GM23338 (cell line): ENCODE measurements around the gene MEGF6. TPM values are rescaled to one million over a fixed set of nuclear protein-coding genes. Genes with fewer than 3 reads are reported as not detected.
A peak's percentile ranks its signal among the peaks of the same experiment; 100 is the strongest.

ENCODE experiments used
- ATAC-seq: fragments of 200-7000 bp; cut with Tn5 transposase; 3 replicates; pipeline ENCODE4 v1.9.1; 2020
- DNase-seq: peaks from one replicate; pipeline ENCODE4 v3.0.0-alpha.2; 2015; ENCODE audit warnings: low spot score
- H2AFZ ChIP-seq: fragments of 200-600 bp; sonication (generic); 2 replicates; pipeline ENCODE4 v1.8.0; 2016; ENCODE audit warnings: antibody characterized with exemption, mild to moderate bottlenecking, moderate library complexity
- H3F3A ChIP-seq: fragments of 200-600 bp; sonication (generic); replicated peaks from 2 replicates; pipeline ENCODE4 v1.8.0; 2017; ENCODE audit warnings: antibody characterized with exemption, mixed run types, low read depth
- H3K27ac ChIP-seq: fragments of 200-600 bp; sonication (generic); 2 replicates; pipeline ENCODE4 v1.6.1; 2016; ENCODE audit warnings: low read depth
- H3K27me3 ChIP-seq: fragments of 200-600 bp; sonication (generic); 2 replicates; pipeline ENCODE4 v1.8.0; 2016; ENCODE audit warnings: mild to moderate bottlenecking, mixed run types, moderate library complexity; ENCODE audit not compliant: insufficient read depth
- H3K36me3 ChIP-seq: fragments of 200-600 bp; sonication (generic); 2 replicates; pipeline ENCODE4 v1.8.0; 2016; ENCODE audit warnings: mild to moderate bottlenecking; ENCODE audit not compliant: insufficient read depth
- H3K4me1 ChIP-seq: fragments of 200-600 bp; sonication (generic); 2 replicates; pipeline ENCODE4 v1.8.0; 2016; ENCODE audit warnings: mild to moderate bottlenecking, moderate library complexity; ENCODE audit not compliant: insufficient read depth
- H3K4me2 ChIP-seq: fragments of 200-600 bp; sonication (generic); 2 replicates; pipeline ENCODE4 v1.7.1; 2017; ENCODE audit warnings: mixed run types
- H3K4me3 ChIP-seq: fragments of 200-600 bp; sonication (generic); 2 replicates; pipeline ENCODE4 v1.6.1; 2016; ENCODE audit warnings: mixed run types
- H3K79me2 ChIP-seq: fragments of 200-600 bp; sonication (generic); replicated peaks from 2 replicates; pipeline ENCODE4 v1.8.0; 2017; ENCODE audit warnings: mild to moderate bottlenecking; ENCODE audit not compliant: insufficient read depth
- H3K9me2 ChIP-seq: fragments of 200-600 bp; sonication (generic); 2 replicates; pipeline ENCODE4 v1.8.0; 2017; ENCODE audit not compliant: insufficient read depth
- H4K20me1 ChIP-seq: fragments of 200-600 bp; sonication (generic); replicated peaks from 2 replicates; pipeline ENCODE4 v1.8.0; 2017; ENCODE audit warnings: mild to moderate bottlenecking; ENCODE audit not compliant: insufficient read depth
- H3K27ac Mint-ChIP-seq: 2 replicates; pipeline ENCODE4 v1.8.0; 2020; ENCODE audit warnings: inconsistent platforms, mild to moderate bottlenecking, moderate library complexity, mixed read lengths
- H3K27me3 Mint-ChIP-seq: 3 replicates; pipeline ENCODE4 v1.8.0; 2022; ENCODE audit warnings: low read depth, mild to moderate bottlenecking, moderate library complexity, mixed read lengths, inconsistent platforms; ENCODE audit not compliant: insufficient read depth, poor library complexity
- H3K36me3 Mint-ChIP-seq: 3 replicates; pipeline ENCODE4 v1.8.0; 2021; ENCODE audit warnings: low read depth, mild to moderate bottlenecking, inconsistent platforms, moderate library complexity, mixed read lengths
- H3K4me1 Mint-ChIP-seq: 3 replicates; pipeline ENCODE4 v1.8.0; 2020; ENCODE audit warnings: mild to moderate bottlenecking, inconsistent platforms, mixed read lengths
- H3K4me3 Mint-ChIP-seq: 3 replicates; pipeline ENCODE4 v1.8.0; 2021; ENCODE audit warnings: moderate library complexity, mild to moderate bottlenecking, inconsistent platforms, mixed read lengths
- H3K9me3 Mint-ChIP-seq: 3 replicates; pipeline ENCODE4 v1.8.0; 2020; ENCODE audit warnings: moderate library complexity, mild to moderate bottlenecking, inconsistent platforms, mixed read lengths
- EZH2 ChIP-seq: fragments of 200-600 bp; sonication (generic); IDR thresholded peaks from one replicate; pipeline ENCODE4 v1.8.0; 2017; ENCODE audit warnings: antibody characterized with exemption, mild to moderate bottlenecking, low read depth; ENCODE audit not compliant: unreplicated experiment
- JUNB ChIP-seq: IDR thresholded peaks from one replicate; pipeline ENCODE4 v1.6.1; 2016; ENCODE audit warnings: antibody characterized with exemption; ENCODE audit not compliant: unreplicated experiment
- NANOG ChIP-seq: IDR thresholded peaks from 2 replicates; pipeline ENCODE4 v1.6.1; 2016; ENCODE audit warnings: antibody characterized with exemption, borderline replicate concordance
- POLR2AphosphoS5 ChIP-seq: IDR thresholded peaks from 2 replicates; pipeline ENCODE4 v1.6.1; 2016; ENCODE audit warnings: antibody characterized with exemption, low read depth
- STAT1 ChIP-seq: IDR thresholded peaks from one replicate; pipeline ENCODE4 v1.6.1; 2016; ENCODE audit warnings: antibody characterized with exemption; ENCODE audit not compliant: unreplicated experiment
- ZNF114 ChIP-seq: fragments of 250-450 bp; sonication (Bioruptor Pico); IDR thresholded peaks from 2 replicates; pipeline ENCODE4 v1.5.0; 2020; ENCODE audit warnings: mild to moderate bottlenecking, moderate library complexity
- ZNF331 ChIP-seq: fragments of 250-450 bp; sonication (Bioruptor Pico); IDR thresholded peaks from 2 replicates; pipeline ENCODE4 v1.5.0; 2020; ENCODE audit warnings: low read depth, mild to moderate bottlenecking, moderate library complexity
- polyA plus RNA-seq: library from polyadenylated mRNA; unstranded; fragments of >200 nt; fragmentation: Nextera tagmentation; extraction: Ambion mirVana; gene quantifications from 2 replicates; pipeline ENCODE4 v1.2.1, GENCODE V29; 2016
- total RNA-seq: library from RNA; depleted of rRNA; stranded (reverse); fragments of >200 nt; shearing (Covaris generic); gene quantifications from 2 replicates; pipeline ENCODE4 v1.2.3, GENCODE V29; 2014
- TF ChIP-seq, protein P1 (sequence below): IDR thresholded peaks from one replicate; pipeline ENCODE4 v1.6.1; 2018; ENCODE audit warnings: antibody characterized with exemption; ENCODE audit not compliant: unreplicated experiment
- TF ChIP-seq, protein P2 (sequence below): fragments of 250-450 bp; sonication (Bioruptor Pico); IDR thresholded peaks from 2 replicates; pipeline ENCODE4 v1.5.0; 2020; ENCODE audit warnings: mild to moderate bottlenecking, moderate library complexity
- TF ChIP-seq, protein P3 (sequence below): IDR thresholded peaks from 2 replicates; pipeline ENCODE4 v1.6.1; 2016; ENCODE audit warnings: antibody characterized with exemption

Gene MEGF6
- total and polyA plus RNA-seq, 2 experiments from 2014 or later: 4.0 to 21.4 TPM

DNA sequence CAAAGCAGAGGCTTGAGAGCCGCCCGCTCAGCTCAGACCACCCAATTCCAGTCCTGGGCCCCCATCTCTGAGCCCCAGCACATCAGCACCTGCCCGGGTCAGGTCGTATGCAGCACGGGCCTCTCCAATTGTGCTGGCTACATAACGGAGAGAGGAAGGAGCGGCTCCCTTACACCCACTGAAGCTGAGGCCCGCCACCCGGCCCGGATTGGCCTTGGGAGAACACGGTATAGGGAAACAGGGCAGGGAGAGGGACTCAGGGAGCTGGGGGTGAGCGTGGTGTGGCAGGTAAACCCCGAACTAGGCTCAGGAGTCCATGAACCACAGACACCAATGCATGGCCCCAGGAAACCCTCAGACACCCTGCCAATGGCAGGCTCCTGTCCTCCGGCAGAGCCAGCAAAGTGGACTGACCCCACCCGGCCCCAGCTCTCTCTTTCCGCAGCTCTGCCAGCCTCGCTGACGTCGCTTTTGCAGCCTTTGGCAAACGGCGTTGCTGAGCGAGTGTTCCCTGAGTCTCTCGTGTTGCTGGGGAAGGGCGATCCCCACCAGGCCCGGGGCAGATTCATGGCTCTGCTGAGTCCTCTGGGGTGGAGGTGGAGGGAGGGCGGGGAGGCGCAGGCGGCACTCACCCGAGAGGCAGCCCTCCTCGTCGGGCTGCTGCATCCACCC, 16.5 kb downstream of the MEGF6 start:
- Mint-ChIP-seq H3K27ac (no peak overlapping the region), H3K9me3 (no peaks in the 10 kb centered on the region), H3K27me3 (peaks cover 2% of the 10 kb centered on the region), H3K4me3 (no peak overlapping the region), H3K36me3 (no peaks in the 10 kb centered on the region), H3K4me1 (peaks cover 34% of the 10 kb centered on the region)
- Histone ChIP-seq H3K9me2 (no peaks in the 10 kb centered on the region), H2AFZ (no peak overlapping the region), H3F3A (0 out of 2 replicates have a peak, but pooled peaks cover 3% of the 10 kb centered on the region), H3K36me3 (no peaks in the 10 kb centered on the region), H3K4me1 (peaks cover 20% of the 10 kb centered on the region; the same call in 1 of the 2 replicates), H3K4me3 (no peak overlapping the region), H4K20me1 (no peaks in the 10 kb centered on the region), H3K4me2 (no peak overlapping the region), H3K79me2 (no peaks in the 10 kb centered on the region), H3K27me3 (no peaks in the 10 kb centered on the region), H3K27ac (no peak overlapping the region)
- no peak for TF ChIP-seq ZNF331
- TF ChIP-seq POLR2AphosphoS5: no peak
- ATAC-seq (no peak), DNase-seq (no peak)

DNA sequence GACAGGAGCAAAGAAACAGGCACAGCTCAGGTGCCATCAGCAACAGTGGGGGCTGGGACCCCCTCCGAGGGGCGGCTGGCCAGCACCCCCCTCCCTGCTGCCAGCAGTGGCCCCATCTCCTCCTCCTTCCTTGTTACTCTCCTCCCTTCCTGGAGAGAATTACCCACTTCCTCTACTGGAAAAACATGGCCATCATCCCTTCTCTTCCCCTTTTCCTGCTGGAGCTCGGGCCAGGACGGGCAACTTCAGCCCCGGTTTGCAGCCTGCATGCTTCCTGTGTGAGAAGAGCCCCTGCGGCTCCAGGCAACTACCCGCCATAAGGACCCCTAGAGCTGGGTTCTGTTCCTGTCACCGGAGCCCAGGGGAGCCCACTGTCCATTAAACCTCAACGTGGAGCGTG, 17.6 kb downstream of the MEGF6 start:
- no peaks in the 10 kb centered on the region for H4K20me1 ChIP-seq
- no peaks in the 10 kb centered on the region for H3K27me3 ChIP-seq
- H3K27ac ChIP-seq: 0 out of 2 replicates have a peak overlapping the region, but pooled peaks have one; percentile 32
- H3K36me3 ChIP-seq: no peaks in the 10 kb centered on the region
- no peaks in the 10 kb centered on the region for H3K79me2 ChIP-seq
- Mint-ChIP-seq H3K4me3 (no peak overlapping the region), H3K9me3 (no peaks in the 10 kb centered on the region), H3K4me1 (peaks cover 42% of the 10 kb centered on the region), H3K27me3 (peaks cover 4% of the 10 kb centered on the region), H3K27ac (peak overlapping the region; percentile 83), H3K36me3 (no peaks in the 10 kb centered on the region; the same call in 2 of the 3 replicates)
- no peak overlapping the region for H2AFZ ChIP-seq
- no peak overlapping the region for H3K4me2 ChIP-seq
- 0 out of 2 replicates have a peak, but pooled peaks cover 3% of the 10 kb centered on the region for H3F3A ChIP-seq
- H3K4me1 ChIP-seq: peaks cover 15% of the 10 kb centered on the region; the same call in 1 of the 2 replicates
- ATAC-seq: no peak
- no peaks in the 10 kb centered on the region for H3K9me2 ChIP-seq
- no peak overlapping the region for H3K4me3 ChIP-seq
- no peak for DNase-seq
- TF ChIP-seq POLR2AphosphoS5: no peak
- TF ChIP-seq, protein P1, sequence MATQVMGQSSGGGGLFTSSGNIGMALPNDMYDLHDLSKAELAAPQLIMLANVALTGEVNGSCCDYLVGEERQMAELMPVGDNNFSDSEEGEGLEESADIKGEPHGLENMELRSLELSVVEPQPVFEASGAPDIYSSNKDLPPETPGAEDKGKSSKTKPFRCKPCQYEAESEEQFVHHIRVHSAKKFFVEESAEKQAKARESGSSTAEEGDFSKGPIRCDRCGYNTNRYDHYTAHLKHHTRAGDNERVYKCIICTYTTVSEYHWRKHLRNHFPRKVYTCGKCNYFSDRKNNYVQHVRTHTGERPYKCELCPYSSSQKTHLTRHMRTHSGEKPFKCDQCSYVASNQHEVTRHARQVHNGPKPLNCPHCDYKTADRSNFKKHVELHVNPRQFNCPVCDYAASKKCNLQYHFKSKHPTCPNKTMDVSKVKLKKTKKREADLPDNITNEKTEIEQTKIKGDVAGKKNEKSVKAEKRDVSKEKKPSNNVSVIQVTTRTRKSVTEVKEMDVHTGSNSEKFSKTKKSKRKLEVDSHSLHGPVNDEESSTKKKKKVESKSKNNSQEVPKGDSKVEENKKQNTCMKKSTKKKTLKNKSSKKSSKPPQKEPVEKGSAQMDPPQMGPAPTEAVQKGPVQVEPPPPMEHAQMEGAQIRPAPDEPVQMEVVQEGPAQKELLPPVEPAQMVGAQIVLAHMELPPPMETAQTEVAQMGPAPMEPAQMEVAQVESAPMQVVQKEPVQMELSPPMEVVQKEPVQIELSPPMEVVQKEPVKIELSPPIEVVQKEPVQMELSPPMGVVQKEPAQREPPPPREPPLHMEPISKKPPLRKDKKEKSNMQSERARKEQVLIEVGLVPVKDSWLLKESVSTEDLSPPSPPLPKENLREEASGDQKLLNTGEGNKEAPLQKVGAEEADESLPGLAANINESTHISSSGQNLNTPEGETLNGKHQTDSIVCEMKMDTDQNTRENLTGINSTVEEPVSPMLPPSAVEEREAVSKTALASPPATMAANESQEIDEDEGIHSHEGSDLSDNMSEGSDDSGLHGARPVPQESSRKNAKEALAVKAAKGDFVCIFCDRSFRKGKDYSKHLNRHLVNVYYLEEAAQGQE: no peak
- TF ChIP-seq ZNF331: no peak
- TF ChIP-seq, protein P2, sequence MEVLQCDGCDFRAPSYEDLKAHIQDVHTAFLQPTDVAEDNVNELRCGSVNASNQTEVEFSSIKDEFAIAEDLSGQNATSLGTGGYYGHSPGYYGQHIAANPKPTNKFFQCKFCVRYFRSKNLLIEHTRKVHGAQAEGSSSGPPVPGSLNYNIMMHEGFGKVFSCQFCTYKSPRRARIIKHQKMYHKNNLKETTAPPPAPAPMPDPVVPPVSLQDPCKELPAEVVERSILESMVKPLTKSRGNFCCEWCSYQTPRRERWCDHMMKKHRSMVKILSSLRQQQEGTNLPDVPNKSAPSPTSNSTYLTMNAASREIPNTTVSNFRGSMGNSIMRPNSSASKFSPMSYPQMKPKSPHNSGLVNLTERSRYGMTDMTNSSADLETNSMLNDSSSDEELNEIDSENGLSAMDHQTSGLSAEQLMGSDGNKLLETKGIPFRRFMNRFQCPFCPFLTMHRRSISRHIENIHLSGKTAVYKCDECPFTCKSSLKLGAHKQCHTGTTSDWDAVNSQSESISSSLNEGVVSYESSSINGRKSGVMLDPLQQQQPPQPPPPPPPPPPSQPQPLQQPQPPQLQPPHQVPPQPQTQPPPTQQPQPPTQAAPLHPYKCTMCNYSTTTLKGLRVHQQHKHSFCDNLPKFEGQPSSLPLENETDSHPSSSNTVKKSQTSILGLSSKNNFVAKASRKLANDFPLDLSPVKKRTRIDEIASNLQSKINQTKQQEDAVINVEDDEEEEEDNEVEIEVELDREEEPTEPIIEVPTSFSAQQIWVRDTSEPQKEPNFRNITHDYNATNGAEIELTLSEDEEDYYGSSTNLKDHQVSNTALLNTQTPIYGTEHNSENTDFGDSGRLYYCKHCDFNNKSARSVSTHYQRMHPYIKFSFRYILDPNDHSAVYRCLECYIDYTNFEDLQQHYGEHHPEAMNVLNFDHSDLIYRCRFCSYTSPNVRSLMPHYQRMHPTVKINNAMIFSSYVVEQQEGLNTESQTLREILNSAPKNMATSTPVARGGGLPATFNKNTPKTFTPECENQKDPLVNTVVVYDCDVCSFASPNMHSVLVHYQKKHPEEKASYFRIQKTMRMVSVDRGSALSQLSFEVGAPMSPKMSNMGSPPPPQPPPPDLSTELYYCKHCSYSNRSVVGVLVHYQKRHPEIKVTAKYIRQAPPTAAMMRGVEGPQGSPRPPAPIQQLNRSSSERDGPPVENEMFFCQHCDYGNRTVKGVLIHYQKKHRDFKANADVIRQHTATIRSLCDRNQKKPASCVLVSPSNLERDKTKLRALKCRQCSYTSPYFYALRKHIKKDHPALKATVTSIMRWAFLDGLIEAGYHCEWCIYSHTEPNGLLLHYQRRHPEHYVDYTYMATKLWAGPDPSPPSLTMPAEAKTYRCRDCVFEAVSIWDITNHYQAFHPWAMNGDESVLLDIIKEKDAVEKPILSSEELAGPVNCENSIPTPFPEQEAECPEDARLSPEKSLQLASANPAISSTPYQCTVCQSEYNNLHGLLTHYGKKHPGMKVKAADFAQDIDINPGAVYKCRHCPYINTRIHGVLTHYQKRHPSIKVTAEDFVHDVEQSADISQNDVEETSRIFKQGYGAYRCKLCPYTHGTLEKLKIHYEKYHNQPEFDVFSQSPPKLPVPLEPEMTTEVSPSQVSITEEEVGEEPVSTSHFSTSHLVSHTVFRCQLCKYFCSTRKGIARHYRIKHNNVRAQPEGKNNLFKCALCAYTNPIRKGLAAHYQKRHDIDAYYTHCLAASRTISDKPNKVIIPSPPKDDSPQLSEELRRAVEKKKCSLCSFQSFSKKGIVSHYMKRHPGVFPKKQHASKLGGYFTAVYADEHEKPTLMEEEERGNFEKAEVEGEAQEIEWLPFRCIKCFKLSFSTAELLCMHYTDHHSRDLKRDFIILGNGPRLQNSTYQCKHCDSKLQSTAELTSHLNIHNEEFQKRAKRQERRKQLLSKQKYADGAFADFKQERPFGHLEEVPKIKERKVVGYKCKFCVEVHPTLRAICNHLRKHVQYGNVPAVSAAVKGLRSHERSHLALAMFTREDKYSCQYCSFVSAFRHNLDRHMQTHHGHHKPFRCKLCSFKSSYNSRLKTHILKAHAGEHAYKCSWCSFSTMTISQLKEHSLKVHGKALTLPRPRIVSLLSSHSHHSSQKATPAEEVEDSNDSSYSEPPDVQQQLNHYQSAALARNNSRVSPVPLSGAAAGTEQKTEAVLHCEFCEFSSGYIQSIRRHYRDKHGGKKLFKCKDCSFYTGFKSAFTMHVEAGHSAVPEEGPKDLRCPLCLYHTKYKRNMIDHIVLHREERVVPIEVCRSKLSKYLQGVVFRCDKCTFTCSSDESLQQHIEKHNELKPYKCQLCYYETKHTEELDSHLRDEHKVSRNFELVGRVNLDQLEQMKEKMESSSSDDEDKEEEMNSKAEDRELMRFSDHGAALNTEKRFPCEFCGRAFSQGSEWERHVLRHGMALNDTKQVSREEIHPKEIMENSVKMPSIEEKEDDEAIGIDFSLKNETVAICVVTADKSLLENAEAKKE: no peak
- TF ChIP-seq NANOG: no peak
- TF ChIP-seq, protein P3, sequence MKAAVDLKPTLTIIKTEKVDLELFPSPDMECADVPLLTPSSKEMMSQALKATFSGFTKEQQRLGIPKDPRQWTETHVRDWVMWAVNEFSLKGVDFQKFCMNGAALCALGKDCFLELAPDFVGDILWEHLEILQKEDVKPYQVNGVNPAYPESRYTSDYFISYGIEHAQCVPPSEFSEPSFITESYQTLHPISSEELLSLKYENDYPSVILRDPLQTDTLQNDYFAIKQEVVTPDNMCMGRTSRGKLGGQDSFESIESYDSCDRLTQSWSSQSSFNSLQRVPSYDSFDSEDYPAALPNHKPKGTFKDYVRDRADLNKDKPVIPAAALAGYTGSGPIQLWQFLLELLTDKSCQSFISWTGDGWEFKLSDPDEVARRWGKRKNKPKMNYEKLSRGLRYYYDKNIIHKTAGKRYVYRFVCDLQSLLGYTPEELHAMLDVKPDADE: no peak
- no peak for TF ChIP-seq STAT1
- TF ChIP-seq EZH2: no peak
- TF ChIP-seq JUNB: no peak
- TF ChIP-seq ZNF114 (CRISPR knock-in tag): no peak
